ENCODE measurements around the gene IPO13.

Gene IPO13

DNA sequence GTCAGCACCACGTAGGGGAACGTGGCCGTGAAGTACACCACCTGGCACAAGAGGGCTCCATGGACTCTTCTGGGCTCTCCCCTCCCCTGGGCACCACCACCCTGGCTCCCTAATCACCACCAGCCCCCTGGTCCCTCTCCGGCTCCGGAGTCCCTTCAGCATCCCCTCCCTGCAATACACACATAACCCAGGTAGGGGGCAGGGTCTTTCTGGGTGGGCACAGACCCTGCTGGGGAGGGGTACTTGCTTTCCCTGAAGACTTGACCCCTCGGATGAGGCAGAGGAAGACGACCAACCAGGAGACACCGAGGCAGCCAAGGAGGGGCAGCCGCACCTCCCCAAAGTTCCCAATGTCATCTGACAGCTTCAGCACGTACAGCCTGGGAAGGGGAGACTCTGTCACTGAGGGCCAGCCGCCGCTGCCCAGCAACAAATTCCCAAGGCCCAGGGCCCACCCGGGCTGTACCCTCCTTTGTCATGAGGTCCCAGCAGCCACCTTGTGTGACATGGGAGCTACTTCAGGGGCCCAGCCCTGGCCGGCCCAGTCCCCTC, 55.9 kb downstream of the IPO13 start:
- no peak overlapping the region for H3K27ac ChIP-seq (ENCODE audit: low read depth, low read length)
- no peaks in the 10 kb centered on the region; the same call in 1 of the 2 replicates for H3K4me1 ChIP-seq (ENCODE audit: control insufficient read depth, insufficient read depth, low read length)
- H3K4me3 ChIP-seq (ENCODE audit: low read depth, low read length), result no peak overlapping the region
- no peak overlapping the region for H3K9ac ChIP-seq (ENCODE audit: low read length)
- H3K36me3 ChIP-seq (ENCODE audit: control insufficient read depth, insufficient read depth, low read length), result peaks cover 24% of the 10 kb centered on the region; the same call in 1 of the 2 replicates
- no peaks in the 10 kb centered on the region for H3K27me3 ChIP-seq (ENCODE audit: control insufficient read depth, insufficient read depth, low read length)
- no peaks in the 10 kb centered on the region for H3K9me3 ChIP-seq (ENCODE audit: control insufficient read depth, insufficient read depth, low read depth, low read length)

DNA sequence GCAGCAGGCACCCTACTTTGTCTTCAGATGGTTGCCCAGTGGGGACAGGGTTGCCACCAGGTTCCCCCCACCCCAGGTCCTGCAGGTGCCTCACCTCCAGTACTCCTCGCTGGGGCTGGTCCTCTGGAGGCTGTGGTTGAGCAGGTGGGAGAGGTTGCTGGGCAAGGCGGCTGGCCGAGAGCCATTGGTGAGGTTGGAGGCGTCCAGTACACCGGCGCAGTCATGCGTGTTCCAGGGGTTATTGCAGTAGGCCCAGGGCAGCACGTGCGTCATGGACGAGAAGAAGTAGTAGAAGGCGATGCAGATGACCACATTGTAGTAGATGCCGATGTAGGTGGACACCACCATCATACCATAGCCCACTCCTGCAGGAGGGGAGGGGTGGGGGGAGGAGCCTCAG, 61.5 kb downstream of the IPO13 start:
- Histone ChIP-seq H3K27ac (ENCODE audit: low read depth, low read length) (no peak overlapping the region), H3K9me3 (ENCODE audit: control insufficient read depth, insufficient read depth, low read depth, low read length) (no peaks in the 10 kb centered on the region), H3K36me3 (ENCODE audit: control insufficient read depth, insufficient read depth, low read length) (peaks cover 13% of the 10 kb centered on the region; the same call in 1 of the 2 replicates), H3K27me3 (ENCODE audit: control insufficient read depth, insufficient read depth, low read length) (no peaks in the 10 kb centered on the region), H3K4me1 (ENCODE audit: control insufficient read depth, insufficient read depth, low read length) (peaks cover 4% of the 10 kb centered on the region; the same call in 1 of the 2 replicates), H3K9ac (ENCODE audit: low read length) (no peak overlapping the region), H3K4me3 (ENCODE audit: low read depth, low read length) (no peak overlapping the region)

DNA sequence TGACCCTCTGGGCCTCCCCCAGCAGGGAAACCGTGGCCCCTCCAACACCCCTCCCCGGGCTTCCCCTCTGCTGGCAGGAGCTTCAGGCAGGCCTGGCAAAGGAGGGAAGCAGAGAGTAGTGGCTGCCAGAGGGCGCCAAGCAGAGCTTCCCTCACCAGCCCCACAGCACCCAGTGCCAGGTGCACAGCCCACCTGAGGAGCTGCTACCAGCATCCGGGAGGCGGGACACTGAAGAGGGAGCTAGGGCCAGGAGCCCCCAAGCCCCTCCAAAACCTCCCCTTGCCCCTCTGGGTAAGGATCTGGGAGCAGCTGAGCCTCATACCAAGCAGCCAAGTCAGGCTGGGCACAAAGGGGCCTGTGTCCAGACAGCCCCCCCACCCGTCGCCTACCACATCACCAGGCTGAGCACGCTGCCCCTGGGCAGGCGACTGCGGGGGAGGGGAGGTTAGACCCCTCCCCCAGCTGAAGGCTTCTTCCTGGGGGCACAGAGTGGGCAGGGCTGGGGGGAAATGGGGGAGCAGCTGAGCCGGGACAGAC, 64.3 kb downstream of the IPO13 start:
- Histone ChIP-seq H3K27me3 (ENCODE audit: control insufficient read depth, insufficient read depth, low read length) (no peaks in the 10 kb centered on the region), H3K36me3 (ENCODE audit: control insufficient read depth, insufficient read depth, low read length) (peaks cover 13% of the 10 kb centered on the region; the same call in 1 of the 2 replicates), H3K27ac (ENCODE audit: low read depth, low read length) (no peak overlapping the region; the same call in 1 of the 2 replicates), H3K9me3 (ENCODE audit: control insufficient read depth, insufficient read depth, low read depth, low read length) (no peaks in the 10 kb centered on the region), H3K4me3 (ENCODE audit: low read depth, low read length) (no peak overlapping the region), H3K9ac (ENCODE audit: low read length) (no peak overlapping the region), H3K4me1 (ENCODE audit: control insufficient read depth, insufficient read depth, low read length) (peaks cover 4% of the 10 kb centered on the region; the same call in 1 of the 2 replicates)

DNA sequence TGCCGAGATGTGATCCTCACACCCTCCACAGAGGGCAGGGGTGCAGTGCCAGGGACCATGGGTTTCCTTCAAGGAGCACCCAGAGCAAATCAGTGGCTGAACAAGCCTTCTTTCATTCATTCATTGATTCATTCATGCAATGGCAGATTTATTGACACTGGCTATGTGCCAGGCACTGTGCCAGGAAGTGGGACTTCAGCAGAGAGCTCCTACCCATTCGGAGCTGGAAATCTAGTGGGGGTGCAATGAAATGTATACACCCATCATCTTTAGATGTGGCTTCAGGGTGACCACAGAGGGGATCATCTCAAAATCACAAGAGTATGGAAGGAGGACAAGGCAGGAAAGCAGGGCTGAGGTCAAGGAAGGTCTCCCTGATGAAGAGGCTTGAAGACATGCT, 65.7 kb downstream of the IPO13 start:
- Histone ChIP-seq H3K36me3 (ENCODE audit: control insufficient read depth, insufficient read depth, low read length) (peaks cover 13% of the 10 kb centered on the region; the same call in 1 of the 2 replicates), H3K4me1 (ENCODE audit: control insufficient read depth, insufficient read depth, low read length) (peaks cover 4% of the 10 kb centered on the region; the same call in 1 of the 2 replicates), H3K27me3 (ENCODE audit: control insufficient read depth, insufficient read depth, low read length) (no peaks in the 10 kb centered on the region), H3K9me3 (ENCODE audit: control insufficient read depth, insufficient read depth, low read depth, low read length) (no peaks in the 10 kb centered on the region), H3K27ac (ENCODE audit: low read depth, low read length) (no peak overlapping the region), H3K9ac (ENCODE audit: low read length) (no peak overlapping the region), H3K4me3 (ENCODE audit: low read depth, low read length) (no peak overlapping the region)

DNA sequence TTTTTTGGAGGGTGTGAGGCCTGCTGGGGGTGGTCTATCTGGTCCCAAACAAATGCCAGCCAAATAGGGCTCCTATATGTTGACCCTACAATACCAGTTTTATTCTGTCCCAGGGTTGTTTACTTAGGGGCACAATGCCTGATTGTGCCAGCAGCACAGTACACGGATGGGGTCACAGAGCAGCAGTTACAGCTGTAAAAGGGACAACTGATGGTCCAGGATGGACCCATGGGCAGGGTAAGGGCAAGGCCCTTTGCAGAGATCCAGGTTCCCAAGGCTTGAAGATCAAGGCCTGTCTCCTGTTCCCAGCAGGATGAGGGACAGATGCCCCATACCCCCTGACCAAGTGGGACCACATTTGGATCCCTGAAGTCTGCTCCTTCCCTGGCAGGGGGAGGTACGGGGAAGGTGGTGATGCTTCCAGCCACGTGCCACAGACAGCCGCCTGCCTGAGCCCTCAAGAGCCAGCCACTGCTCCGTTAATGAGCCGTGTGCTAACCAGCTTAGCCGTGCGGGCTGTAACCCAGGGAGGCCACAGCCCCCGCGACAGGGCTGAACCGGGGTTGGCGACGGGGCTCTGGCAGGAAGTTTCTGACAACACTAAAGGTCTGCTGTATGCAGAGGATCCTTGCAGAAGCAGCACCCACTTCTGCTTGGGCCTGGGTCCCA, 66.3 kb downstream of the IPO13 start:
- H3K36me3 ChIP-seq (ENCODE audit: control insufficient read depth, insufficient read depth, low read length), result peaks cover 10% of the 10 kb centered on the region; the same call in 1 of the 2 replicates
- no peaks in the 10 kb centered on the region for H3K27me3 ChIP-seq (ENCODE audit: control insufficient read depth, insufficient read depth, low read length)
- no peaks in the 10 kb centered on the region for H3K9me3 ChIP-seq (ENCODE audit: control insufficient read depth, insufficient read depth, low read depth, low read length)
- peaks cover 4% of the 10 kb centered on the region; the same call in 1 of the 2 replicates for H3K4me1 ChIP-seq (ENCODE audit: control insufficient read depth, insufficient read depth, low read length)
- H3K27ac ChIP-seq (ENCODE audit: low read depth, low read length), result no peak overlapping the region
- H3K4me3 ChIP-seq (ENCODE audit: low read depth, low read length), result no peak overlapping the region
- no peak overlapping the region for H3K9ac ChIP-seq (ENCODE audit: low read length)

DNA sequence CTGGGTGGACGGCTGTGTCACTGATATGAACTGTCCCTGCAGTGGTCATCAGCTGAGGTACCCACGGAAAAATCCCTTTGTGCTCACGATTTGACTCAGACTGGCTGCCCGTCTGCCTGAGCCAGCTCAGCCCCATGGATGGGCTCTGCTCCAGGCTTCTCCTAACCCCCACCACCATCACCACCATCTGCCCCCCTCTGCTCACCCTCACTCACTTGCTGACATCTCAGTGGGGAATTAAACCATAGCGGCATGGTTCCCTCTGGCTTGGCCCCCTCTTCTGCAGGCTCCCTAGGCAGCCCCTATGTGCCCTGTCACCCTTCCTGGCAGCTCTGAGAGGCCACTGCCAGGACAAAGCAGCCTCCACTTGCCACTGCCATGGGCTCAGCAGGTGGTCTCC, 67.2 kb downstream of the IPO13 start:
- Histone ChIP-seq H3K9ac (ENCODE audit: low read length) (no peak overlapping the region), H3K9me3 (ENCODE audit: control insufficient read depth, insufficient read depth, low read depth, low read length) (no peaks in the 10 kb centered on the region), H3K4me1 (ENCODE audit: control insufficient read depth, insufficient read depth, low read length) (peaks cover 4% of the 10 kb centered on the region; the same call in 1 of the 2 replicates), H3K4me3 (ENCODE audit: low read depth, low read length) (no peak overlapping the region), H3K36me3 (ENCODE audit: control insufficient read depth, insufficient read depth, low read length) (peaks cover 6% of the 10 kb centered on the region; the same call in 1 of the 2 replicates), H3K27me3 (ENCODE audit: control insufficient read depth, insufficient read depth, low read length) (no peaks in the 10 kb centered on the region), H3K27ac (ENCODE audit: low read depth, low read length) (no peak overlapping the region)

DNA sequence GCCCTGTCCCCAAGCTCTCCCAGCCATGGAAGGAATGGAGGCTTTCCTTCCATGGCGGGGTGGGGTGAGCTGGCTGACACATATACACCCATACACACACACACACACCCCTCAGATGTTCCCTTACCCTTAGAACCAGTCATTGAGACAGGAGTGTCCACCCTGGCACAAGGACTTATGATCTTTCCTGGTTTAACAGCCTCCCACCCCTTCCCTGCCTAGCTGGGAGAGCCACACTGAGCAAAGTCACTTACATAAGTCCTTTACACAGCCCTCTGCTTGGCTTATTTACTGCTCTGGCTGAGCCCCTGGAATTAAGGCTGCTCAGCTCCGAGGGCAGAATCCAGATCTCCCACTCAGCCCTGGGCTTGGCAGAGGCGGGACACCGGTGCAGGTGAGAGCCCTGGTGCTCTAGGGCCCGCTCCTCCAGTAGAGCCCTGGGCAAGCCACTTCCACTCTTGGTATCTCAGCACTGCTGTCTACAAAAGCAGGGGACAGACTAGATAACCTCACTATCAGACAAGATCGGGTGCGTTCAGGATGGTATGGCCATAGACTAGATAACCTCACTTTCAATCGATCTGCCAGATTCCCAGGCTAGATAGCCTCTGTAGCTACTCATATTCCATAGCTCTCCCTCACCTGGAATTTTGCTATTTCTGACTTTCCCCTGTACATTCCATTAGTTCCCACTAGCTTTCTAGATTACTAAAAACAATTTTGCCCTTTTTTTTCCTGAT, 67.8 kb downstream of the IPO13 start:
- H3K9ac ChIP-seq (ENCODE audit: low read length), result no peak overlapping the region

DNA sequence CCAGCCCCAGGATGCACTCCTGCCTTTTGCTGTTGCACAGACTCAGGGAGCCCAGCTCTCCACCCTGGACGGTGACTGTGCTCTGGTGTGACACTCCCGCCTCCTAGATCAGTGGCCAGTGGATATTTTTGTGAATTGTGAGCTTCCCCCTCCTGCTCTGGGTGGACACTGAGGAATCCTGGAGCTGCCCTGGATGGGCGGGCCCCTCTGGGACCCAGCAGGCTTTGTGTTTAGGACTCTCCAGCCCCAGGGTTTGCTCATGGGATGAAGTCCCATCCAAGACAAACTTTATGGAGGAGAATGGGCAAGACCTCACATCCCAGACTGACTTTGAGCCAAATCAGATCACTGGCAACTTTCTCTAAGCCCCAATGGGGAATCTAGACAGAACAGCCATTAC, 68.5 kb downstream of the IPO13 start:
- Histone ChIP-seq H3K4me3 (ENCODE audit: low read depth, low read length) (no peak overlapping the region), H3K27ac (ENCODE audit: low read depth, low read length) (no peak overlapping the region), H3K9me3 (ENCODE audit: control insufficient read depth, insufficient read depth, low read depth, low read length) (no peaks in the 10 kb centered on the region), H3K27me3 (ENCODE audit: control insufficient read depth, insufficient read depth, low read length) (no peaks in the 10 kb centered on the region), H3K4me1 (ENCODE audit: control insufficient read depth, insufficient read depth, low read length) (peaks cover 4% of the 10 kb centered on the region; the same call in 1 of the 2 replicates), H3K9ac (ENCODE audit: low read length) (no peak overlapping the region), H3K36me3 (ENCODE audit: control insufficient read depth, insufficient read depth, low read length) (0 out of 2 replicates have a peak, but pooled peaks cover 3% of the 10 kb centered on the region)

More for the DNA sequence above, 67.8 kb downstream of the IPO13 start:
- H3K27me3 ChIP-seq (ENCODE audit: control insufficient read depth, insufficient read depth, low read length), result no peaks in the 10 kb centered on the region
- no peak overlapping the region for H3K27ac ChIP-seq (ENCODE audit: low read depth, low read length)
- peaks cover 9% of the 10 kb centered on the region; the same call in 1 of the 2 replicates for H3K36me3 ChIP-seq (ENCODE audit: control insufficient read depth, insufficient read depth, low read length)
- H3K4me1 ChIP-seq (ENCODE audit: control insufficient read depth, insufficient read depth, low read length), result peaks cover 4% of the 10 kb centered on the region; the same call in 1 of the 2 replicates
- H3K4me3 ChIP-seq (ENCODE audit: low read depth, low read length), result no peak overlapping the region
- H3K9me3 ChIP-seq (ENCODE audit: control insufficient read depth, insufficient read depth, low read depth, low read length), result no peaks in the 10 kb centered on the region

DNA sequence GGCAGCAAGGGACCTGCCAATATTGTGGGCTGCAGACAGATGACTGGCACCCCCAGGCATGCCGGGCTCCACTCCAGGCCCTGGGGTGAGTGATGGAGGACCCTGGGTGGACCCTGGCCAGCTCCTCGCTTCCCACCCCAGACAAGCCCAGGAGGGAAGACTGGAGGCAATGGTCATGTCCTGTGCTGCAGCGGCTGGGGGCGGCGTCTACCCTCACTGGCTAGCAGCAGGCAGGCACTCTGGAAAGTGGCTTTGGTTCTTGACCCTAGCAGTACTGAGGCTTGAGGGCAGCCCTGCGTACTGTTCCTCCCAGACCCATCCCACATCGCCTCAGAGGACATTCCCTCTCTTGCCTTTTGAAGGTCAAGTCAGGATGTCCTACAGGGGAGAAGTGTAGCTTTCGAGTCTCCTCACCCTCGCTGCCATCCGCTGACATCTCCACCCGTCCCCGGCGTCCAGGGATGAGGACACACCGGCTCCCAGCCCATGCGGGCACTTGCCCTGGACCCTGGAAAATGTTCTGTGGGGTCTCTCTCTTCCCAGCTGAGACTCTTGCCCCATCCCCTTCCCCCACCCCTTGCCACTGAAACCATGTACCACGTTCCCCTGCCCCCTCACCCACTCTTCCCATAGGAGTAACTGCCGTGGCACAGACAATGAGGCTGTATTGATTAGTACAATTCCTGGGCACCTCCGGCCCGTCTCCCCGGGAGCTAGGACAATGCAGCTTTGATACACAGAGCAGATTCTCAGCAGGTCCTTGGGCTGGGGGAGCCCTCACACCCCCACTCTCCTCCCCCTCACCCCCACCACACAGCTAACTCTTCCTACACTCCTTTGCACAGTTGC, 69.5 kb downstream of the IPO13 start:
- Histone ChIP-seq H3K4me3 (ENCODE audit: low read depth, low read length) (no peak overlapping the region), H3K36me3 (ENCODE audit: control insufficient read depth, insufficient read depth, low read length) (peaks cover 8% of the 10 kb centered on the region; the same call in 1 of the 2 replicates), H3K27ac (ENCODE audit: low read depth, low read length) (no peak overlapping the region), H3K9me3 (ENCODE audit: control insufficient read depth, insufficient read depth, low read depth, low read length) (no peaks in the 10 kb centered on the region), H3K4me1 (ENCODE audit: control insufficient read depth, insufficient read depth, low read length) (peaks cover 3% of the 10 kb centered on the region; the same call in 1 of the 2 replicates), H3K9ac (ENCODE audit: low read length) (no peak overlapping the region), H3K27me3 (ENCODE audit: control insufficient read depth, insufficient read depth, low read length) (no peaks in the 10 kb centered on the region)

DNA sequence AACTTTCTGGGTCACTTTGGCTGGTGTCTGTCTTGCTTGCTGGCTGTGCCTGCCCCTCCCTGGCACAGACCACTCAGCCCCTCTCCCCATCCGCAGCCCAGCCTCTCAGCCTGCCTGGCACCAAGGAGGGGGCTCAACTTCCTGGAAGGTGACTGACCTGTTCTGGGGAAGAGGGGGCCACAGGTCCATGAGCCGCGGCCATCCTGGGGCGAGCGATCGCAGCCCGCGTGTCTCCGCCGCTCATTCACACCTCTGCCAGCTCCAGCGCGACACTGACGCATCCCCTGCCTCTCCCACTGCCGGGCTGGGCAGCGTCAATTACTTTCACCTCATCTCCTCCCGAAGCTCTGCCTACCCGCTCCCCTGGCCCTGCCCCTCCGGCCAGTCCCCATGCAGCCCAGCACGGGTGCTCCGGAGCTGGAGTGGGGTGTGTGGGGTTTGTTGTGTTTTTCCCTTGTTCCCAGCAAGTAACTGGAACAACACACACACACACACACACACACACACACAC, 70.2 kb downstream of the IPO13 start:
- H3K4me3 ChIP-seq (ENCODE audit: low read depth, low read length), result no peak overlapping the region
- no peak overlapping the region for H3K27ac ChIP-seq (ENCODE audit: low read depth, low read length)
- no peaks in the 10 kb centered on the region; the same call in 1 of the 2 replicates for H3K4me1 ChIP-seq (ENCODE audit: control insufficient read depth, insufficient read depth, low read length)
- peaks cover 12% of the 10 kb centered on the region; the same call in 1 of the 2 replicates for H3K36me3 ChIP-seq (ENCODE audit: control insufficient read depth, insufficient read depth, low read length)
- H3K9ac ChIP-seq (ENCODE audit: low read length), result peak overlapping the region; percentile 20
- H3K27me3 ChIP-seq (ENCODE audit: control insufficient read depth, insufficient read depth, low read length), result no peaks in the 10 kb centered on the region
- no peaks in the 10 kb centered on the region for H3K9me3 ChIP-seq (ENCODE audit: control insufficient read depth, insufficient read depth, low read depth, low read length)
